Mesodermal cell (in vitro differentiated cells): ENCODE data around the gene TCF12.

Experiments used
- H3K27ac ChIP-seq: 2 replicates; pipeline ENCODE4 v1.7.0; 2013; ENCODE audit warnings: mild to moderate bottlenecking, low read depth, low read length, moderate library complexity; ENCODE audit not compliant: severe bottlenecking
- H3K36me3 ChIP-seq: 2 replicates; pipeline ENCODE4 v1.7.1; 2013; ENCODE audit warnings: mild to moderate bottlenecking, low read length, moderate library complexity; ENCODE audit not compliant: control insufficient read depth, insufficient read depth
- H3K4me1 ChIP-seq: one replicate; pipeline ENCODE4 v1.7.1; 2013; ENCODE audit warnings: mild to moderate bottlenecking, low read length; ENCODE audit not compliant: insufficient read depth, control insufficient read depth, poor library complexity, severe bottlenecking
- H3K4me3 ChIP-seq: 2 replicates; pipeline ENCODE4 v1.7.0; 2013; ENCODE audit warnings: low read length, control low read depth, mild to moderate bottlenecking; ENCODE audit not compliant: insufficient read depth, poor library complexity, severe bottlenecking; ENCODE audit errors: extremely low read depth
- H3K9me3 ChIP-seq: 2 replicates; pipeline ENCODE4 v1.7.1; 2013; ENCODE audit warnings: mild to moderate bottlenecking, low read length, moderate library complexity; ENCODE audit not compliant: control insufficient read depth
- WGBS, 2 experiments: methylation state at CpG; one replicate each; pipeline ENCODE4 v1.1.5; 2013; ENCODE audit warnings: missing lambda C conversion rate in 2 of 2; ENCODE audit not compliant: insufficient coverage in 2 of 2; 5-methylcytosine and 5-hydroxymethylcytosine counted together

The TCF12 gene

GRCh38 chr15:57227166-57227565 lies 308.7 kb downstream of the TCF12 start:
- Histone ChIP-seq H3K4me3 (no peak overlapping the region), H3K4me1 (no peaks in the 10 kb centered on the region), H3K9me3 (no peaks in the 10 kb centered on the region), H3K36me3 (peaks cover 4% of the 10 kb centered on the region), H3K27ac (no peak overlapping the region)
- whole genome bisulfite sequencing, 2 experiments: 38 to 60% methylated on average over 1 of the region's 3 CpGs

- Histone ChIP-seq H3K36me3 (peaks cover 10% of the 10 kb centered on the region), H3K27ac (peak overlapping the region; percentile 11), H3K4me1 (no peaks in the 10 kb centered on the region), H3K4me3 (no peak overlapping the region), H3K9me3 (no peaks in the 10 kb centered on the region)
- no CpG with 5 or more reads among the region's 2 CpGs for WGBS, 2 experiments
Observed at GRCh38 chr15:57227899-57228298, 309.5 kb downstream of the TCF12 start.

GRCh38 chr15:57228395-57228794 lies 310.0 kb downstream of the TCF12 start:
- Histone ChIP-seq H3K4me3 (no peak overlapping the region), H3K27ac (peak overlapping the region; percentile 11), H3K36me3 (peaks cover 14% of the 10 kb centered on the region), H3K9me3 (no peaks in the 10 kb centered on the region), H3K4me1 (no peaks in the 10 kb centered on the region)
- WGBS, 2 experiments: no CpG with 5 or more reads among the region's 4 CpGs

DNA sequence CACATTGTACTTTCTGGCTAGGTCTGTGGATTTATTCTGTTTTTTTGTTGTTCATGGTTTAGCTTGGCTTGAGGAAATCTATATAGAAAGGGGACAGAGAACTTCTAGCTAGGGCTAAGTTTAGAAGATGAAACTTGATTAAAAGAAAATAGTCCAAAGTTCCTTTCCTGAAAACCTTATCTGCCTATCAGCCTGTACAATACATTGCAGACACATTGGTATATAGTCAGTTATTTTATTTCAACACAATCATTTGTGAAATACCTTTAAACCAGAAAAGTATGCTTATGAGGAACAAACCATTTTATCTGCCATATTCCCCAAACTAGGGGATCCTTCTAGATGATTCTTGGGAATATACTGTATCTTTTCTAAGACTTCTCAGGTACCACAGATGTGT lies 310.6 kb downstream of the TCF12 start:
- Histone ChIP-seq H3K9me3 (no peaks in the 10 kb centered on the region), H3K4me3 (no peak overlapping the region)

GRCh38 chr15:57231559-57231958 lies 313.1 kb downstream of the TCF12 start:
- WGBS, 2 experiments: no CpG with 5 or more reads among the region's 1 CpG
- H3K36me3 ChIP-seq: peaks cover 38% of the 10 kb centered on the region

More for the DNA sequence above, 310.6 kb downstream of the TCF12 start:
- Histone ChIP-seq H3K36me3 (peaks cover 21% of the 10 kb centered on the region), H3K4me1 (no peaks in the 10 kb centered on the region), H3K27ac (no peak overlapping the region)

DNA sequence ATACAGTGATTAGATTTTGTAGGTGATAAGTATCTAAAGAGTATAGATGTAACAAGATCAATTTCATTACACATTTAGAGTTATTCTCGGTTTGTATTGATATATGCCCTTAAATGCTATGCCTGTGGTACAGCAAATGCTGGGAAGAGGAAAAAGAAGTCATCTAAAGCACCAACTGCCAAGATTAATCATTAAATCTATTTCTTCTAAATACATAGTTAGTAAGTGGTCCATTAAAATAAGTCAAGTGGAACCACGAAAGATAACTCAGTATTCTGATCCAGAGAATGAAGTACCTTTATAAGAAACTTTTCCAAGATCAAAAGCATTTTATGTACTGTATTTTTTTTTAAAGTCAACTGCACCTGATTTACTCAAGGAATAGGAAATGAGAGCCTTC lies 315.7 kb downstream of the TCF12 start:
- H3K27ac ChIP-seq: no peak overlapping the region
- no peak overlapping the region for H3K4me3 ChIP-seq
- peaks cover 39% of the 10 kb centered on the region for H3K36me3 ChIP-seq
- no peaks in the 10 kb centered on the region for H3K9me3 ChIP-seq
- WGBS, 2 experiments: no CpG with 5 or more reads among the region's 2 CpGs
- H3K4me1 ChIP-seq: no peaks in the 10 kb centered on the region

More at GRCh38 chr15:57231559-57231958, 313.1 kb downstream of the TCF12 start:
- Histone ChIP-seq H3K27ac (no peak overlapping the region), H3K4me1 (no peaks in the 10 kb centered on the region), H3K9me3 (no peaks in the 10 kb centered on the region), H3K4me3 (no peak overlapping the region)

DNA sequence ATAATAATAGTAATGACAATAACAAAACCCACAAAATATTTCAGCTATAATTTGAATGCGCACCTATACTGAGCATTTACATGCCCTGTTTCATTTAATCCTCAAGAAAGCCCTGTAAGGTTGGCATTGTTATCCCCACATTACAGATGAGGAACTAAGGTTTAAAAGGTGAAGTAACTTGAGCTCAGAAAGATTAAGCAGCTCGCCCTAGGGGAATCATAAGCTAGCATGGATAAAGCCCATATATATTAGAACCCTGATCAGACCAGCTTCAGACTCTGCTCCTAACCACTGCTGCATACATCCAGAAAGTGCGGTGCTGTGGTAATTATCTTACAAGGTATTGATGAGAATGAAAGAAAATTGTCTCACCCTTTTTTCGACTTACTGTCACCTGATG lies 316.7 kb downstream of the TCF12 start:
- H3K4me3 ChIP-seq: no peak overlapping the region
- no peaks in the 10 kb centered on the region for H3K9me3 ChIP-seq
- 80% methylated on average over 1 of the region's 4 CpGs; no CpG with 5 or more reads in 1 of the 2 experiments for WGBS, 2 experiments
- peaks cover 49% of the 10 kb centered on the region for H3K36me3 ChIP-seq
- peak overlapping the region; percentile 52 for H3K27ac ChIP-seq
- no peaks in the 10 kb centered on the region for H3K4me1 ChIP-seq

GRCh38 chr15:57235873-57236272 lies 317.4 kb downstream of the TCF12 start:
- peaks cover 54% of the 10 kb centered on the region for H3K36me3 ChIP-seq

DNA sequence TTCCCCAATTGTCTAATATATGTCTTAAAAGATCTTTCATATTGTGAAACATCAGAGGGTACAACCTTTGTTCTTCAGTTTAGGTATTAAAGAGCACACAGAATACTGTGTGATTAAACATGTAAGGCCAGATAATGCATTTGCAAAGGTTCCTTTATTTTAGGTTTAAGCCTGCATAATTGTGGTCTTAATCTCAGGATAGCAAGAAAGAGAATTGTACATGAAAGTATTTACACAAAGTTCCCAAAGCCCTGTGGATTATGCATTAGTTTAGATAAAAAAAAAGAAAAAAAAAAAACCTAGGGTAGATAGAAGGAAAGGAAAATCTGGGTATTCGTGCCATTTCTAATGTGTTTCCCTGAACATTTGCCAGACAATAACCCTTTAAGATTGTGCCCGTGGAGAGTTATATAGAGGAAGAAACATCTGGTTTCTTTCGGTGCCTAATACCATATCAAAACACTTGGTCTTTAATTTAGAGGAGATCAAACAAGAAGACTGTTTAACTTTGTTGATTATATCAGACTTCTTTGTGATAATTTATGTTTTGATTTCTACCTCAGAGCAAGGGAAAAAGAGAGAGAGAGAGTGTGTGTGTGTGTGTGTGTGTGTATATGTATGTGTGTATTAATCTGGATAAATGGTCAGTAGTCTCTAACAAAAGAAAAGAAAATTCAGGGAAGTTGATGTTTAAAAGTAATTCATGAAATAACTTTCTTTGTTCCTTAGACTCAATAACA lies 318.3 kb downstream of the TCF12 start:
- WGBS, 2 experiments: 83% methylated on average over 1 of the region's 3 CpGs; no CpG with 5 or more reads in 1 of the 2 experiments
- Histone ChIP-seq H3K27ac (peak overlapping the region; percentile 64), H3K36me3 (peaks cover 58% of the 10 kb centered on the region), H3K4me3 (no peak overlapping the region), H3K4me1 (no peaks in the 10 kb centered on the region), H3K9me3 (no peaks in the 10 kb centered on the region)

More at GRCh38 chr15:57235873-57236272, 317.4 kb downstream of the TCF12 start:
- Histone ChIP-seq H3K4me3 (no peak overlapping the region), H3K27ac (peak overlapping the region; percentile 58), H3K9me3 (no peaks in the 10 kb centered on the region), H3K4me1 (no peaks in the 10 kb centered on the region)
- WGBS, 2 experiments: 69 to 80% methylated on average over 1 to 3 of the region's 4 CpGs

- H3K36me3 ChIP-seq: peaks cover 58% of the 10 kb centered on the region
- no peaks in the 10 kb centered on the region for H3K4me1 ChIP-seq
- H3K27ac ChIP-seq: peak overlapping the region; percentile 64
- no peaks in the 10 kb centered on the region for H3K9me3 ChIP-seq
- WGBS, 2 experiments: 50 to 61% methylated on average over 2 of the region's 2 CpGs
- no peak overlapping the region for H3K4me3 ChIP-seq
Observed at GRCh38 chr15:57237301-57237642, 318.8 kb downstream of the TCF12 start.

DNA sequence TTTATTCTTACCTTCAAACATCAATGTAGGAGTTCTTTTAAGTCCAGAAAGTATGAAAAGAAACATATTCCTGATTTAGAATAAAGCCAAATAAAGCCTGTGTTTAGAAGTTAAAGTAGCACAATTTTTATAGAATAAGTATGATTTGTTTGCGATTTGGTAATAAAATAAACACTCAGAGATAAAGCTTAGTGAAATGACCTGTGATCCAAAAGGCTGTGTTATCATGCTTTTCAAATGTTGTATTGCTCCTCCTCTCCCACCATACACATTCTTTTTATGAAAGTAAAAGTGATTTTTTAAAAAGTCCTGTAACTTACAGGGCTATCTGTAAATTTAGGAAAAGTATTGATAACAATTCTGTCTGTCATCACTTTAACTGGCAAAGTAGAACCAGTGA lies 319.2 kb downstream of the TCF12 start:
- WGBS, 2 experiments: 83% methylated on average over 1 of the region's 1 CpG; no CpG with 5 or more reads in 1 of the 2 experiments
- Histone ChIP-seq H3K27ac (no peak overlapping the region), H3K9me3 (no peaks in the 10 kb centered on the region), H3K36me3 (peaks cover 55% of the 10 kb centered on the region), H3K4me1 (no peaks in the 10 kb centered on the region), H3K4me3 (no peak overlapping the region)
